ENCODE results near the gene CCL25. TPM values are rescaled to one million over a fixed set of nuclear protein-coding genes. Genes with fewer than 3 reads are reported as not detected.
"Not testable (repeated sequence)": the region's sequence is repeated elsewhere in the genome, so short reads cannot be mapped to it uniquely, and the experiment has no call there.

Gene CCL25
- total RNA-seq, 1 experiment from 2014 or later: not detected

DNA sequence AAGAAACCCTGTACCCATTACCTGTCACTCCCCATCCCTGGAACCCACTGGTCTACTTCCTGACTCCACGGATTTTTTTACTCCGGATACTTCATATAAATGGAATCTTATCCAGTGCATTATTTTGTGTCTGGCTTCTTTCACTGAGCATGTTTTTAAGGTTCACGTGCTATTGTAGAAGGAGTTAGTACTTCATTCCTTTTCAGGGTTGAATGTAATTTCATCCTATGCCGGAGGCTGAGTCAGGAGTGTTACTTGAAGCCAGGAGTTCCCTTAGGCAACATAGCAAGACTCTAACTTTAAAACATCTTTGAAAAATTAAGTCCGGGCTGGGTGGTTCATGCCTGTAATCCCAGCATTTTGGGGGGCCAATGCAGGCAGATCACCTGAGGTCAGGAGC is 29.2 kb upstream of the CCL25 start:
- no peaks in the 10 kb centered on the region for H3K27me3 ChIP-seq (ENCODE audit: low read length)
- H3K9me2 ChIP-seq (replicated peaks; ENCODE audit: insufficient read depth, low read length): no peaks in the 10 kb centered on the region
- no peak overlapping the region for H3K27ac ChIP-seq (ENCODE audit: low read length)
- H3K9me3 ChIP-seq (ENCODE audit: low read length): no peaks in the 10 kb centered on the region
- no peak overlapping the region for H3K4me2 ChIP-seq (ENCODE audit: low read depth, low read length, poor library complexity, severe bottlenecking)
- no peaks in the 10 kb centered on the region for H4K20me1 ChIP-seq (ENCODE audit: insufficient read depth, low read depth, low read length)
- no peaks in the 10 kb centered on the region for H3K79me2 ChIP-seq (ENCODE audit: low read length)
- H2AFZ ChIP-seq (ENCODE audit: low read length): no peak overlapping the region
- no peak overlapping the region for H3K9ac ChIP-seq (ENCODE audit: low read length)
- DNase-seq: no peak
- H3K4me1 ChIP-seq (ENCODE audit: low read length): peaks cover 8% of the 10 kb centered on the region
- no peaks in the 10 kb centered on the region for H3K36me3 ChIP-seq (ENCODE audit: insufficient read depth, low read length)
- H3K4me3 ChIP-seq (ENCODE audit: low read length): no peak overlapping the region

DNA sequence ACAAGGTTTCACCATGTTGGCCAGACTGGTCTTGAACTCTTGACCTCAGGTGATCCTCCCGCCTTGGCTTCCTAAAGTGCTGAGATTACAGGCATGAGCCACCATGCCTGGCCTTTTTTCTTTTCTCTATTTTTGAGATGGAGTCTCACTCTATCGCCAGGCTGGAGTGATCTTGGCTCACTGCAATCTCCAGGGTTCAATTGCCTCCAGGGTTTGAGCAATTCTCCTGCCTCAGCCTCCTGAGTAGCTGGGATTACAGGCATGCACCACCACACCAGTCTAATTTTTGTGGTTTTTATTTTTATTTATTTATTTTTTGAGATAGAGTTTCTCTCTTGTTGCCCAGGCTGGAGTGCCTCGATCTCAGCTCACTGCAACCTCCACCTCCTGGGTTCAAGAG is 28.3 kb upstream of the CCL25 start:
- H2AFZ ChIP-seq (ENCODE audit: low read length); H3K36me3 ChIP-seq (ENCODE audit: insufficient read depth, low read length): not testable (repeated sequence)

DNA sequence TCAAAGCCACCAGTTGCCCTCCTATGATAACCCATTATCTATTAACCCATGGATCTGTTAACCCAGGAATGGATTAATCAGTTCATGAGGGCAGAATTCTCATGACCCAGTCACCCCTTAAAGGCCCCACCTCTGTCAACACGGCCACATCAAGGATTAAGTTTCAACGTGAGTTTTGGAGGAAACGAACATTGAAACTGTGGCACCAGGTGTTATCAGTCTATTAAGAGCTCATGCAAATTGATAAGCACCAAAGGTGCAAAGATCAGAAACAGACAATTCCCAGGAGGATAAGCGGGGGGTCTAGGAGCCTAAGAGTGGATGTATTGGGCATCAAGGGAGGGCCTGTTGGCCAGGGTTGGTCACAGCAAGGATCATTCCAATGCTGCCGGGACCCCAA is 27.2 kb upstream of the CCL25 start:
- Histone ChIP-seq H3K36me3 (ENCODE audit: insufficient read depth, low read length) (no peaks in the 10 kb centered on the region), H3K4me1 (ENCODE audit: low read length) (peaks cover 8% of the 10 kb centered on the region), H2AFZ (ENCODE audit: low read length) (no peak overlapping the region), H3K79me2 (ENCODE audit: low read length) (no peaks in the 10 kb centered on the region), H3K9me3 (ENCODE audit: low read length) (no peaks in the 10 kb centered on the region), H4K20me1 (ENCODE audit: insufficient read depth, low read depth, low read length) (no peaks in the 10 kb centered on the region), H3K9me2 (replicated peaks; ENCODE audit: insufficient read depth, low read length) (no peaks in the 10 kb centered on the region), H3K4me2 (ENCODE audit: low read depth, low read length, poor library complexity, severe bottlenecking) (peak overlapping the region; percentile 53), H3K27ac (ENCODE audit: low read length) (no peak overlapping the region), H3K27me3 (ENCODE audit: low read length) (no peaks in the 10 kb centered on the region), H3K9ac (ENCODE audit: low read length) (no peak overlapping the region), H3K4me3 (ENCODE audit: low read length) (no peak overlapping the region)
- peak; percentile 46 for DNase-seq

More for the DNA sequence above, 28.3 kb upstream of the CCL25 start:
- not testable (repeated sequence) for H3K9me3 ChIP-seq (ENCODE audit: low read length); H4K20me1 ChIP-seq (ENCODE audit: insufficient read depth, low read depth, low read length); H3K27me3 ChIP-seq (ENCODE audit: low read length); DNase-seq; H3K79me2 ChIP-seq (ENCODE audit: low read length); H3K4me2 ChIP-seq (ENCODE audit: low read depth, low read length, poor library complexity, severe bottlenecking); H3K27ac ChIP-seq (ENCODE audit: low read length); H3K4me3 ChIP-seq (ENCODE audit: low read length); H3K4me1 ChIP-seq (ENCODE audit: low read length); H3K9me2 ChIP-seq (replicated peaks; ENCODE audit: insufficient read depth, low read length); H3K9ac ChIP-seq (ENCODE audit: low read length)

DNA sequence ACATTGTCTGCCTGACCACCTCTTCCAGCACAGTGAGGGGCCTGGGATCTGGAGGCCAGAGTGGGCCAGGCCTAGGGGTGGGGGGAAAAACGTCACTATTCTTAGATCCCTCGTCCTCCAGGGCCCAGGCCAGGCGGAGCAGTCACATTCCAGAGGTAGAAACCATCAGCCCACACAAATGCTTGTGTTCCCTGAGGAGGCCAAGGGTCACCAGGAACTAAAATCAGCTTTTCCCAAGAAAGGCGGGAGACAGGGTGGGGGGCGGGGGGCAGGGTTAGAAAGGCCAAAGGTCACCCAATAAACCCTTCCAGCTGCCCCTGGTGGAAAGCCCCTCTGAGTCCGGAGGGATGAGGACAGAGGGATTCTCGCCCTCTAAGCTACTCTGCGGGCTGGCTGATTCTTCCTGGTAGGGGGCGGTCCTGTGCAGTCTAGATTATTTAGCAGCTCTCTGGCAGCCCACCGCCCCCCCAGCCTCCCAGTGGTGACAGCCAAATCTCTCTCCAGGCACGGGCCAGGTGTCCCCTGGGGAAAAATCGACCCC is 23.5 kb upstream of the CCL25 start:
- Histone ChIP-seq H3K27ac (ENCODE audit: low read length) (no peak overlapping the region), H3K79me2 (ENCODE audit: low read length) (no peaks in the 10 kb centered on the region), H3K9ac (ENCODE audit: low read length) (no peak overlapping the region), H3K4me3 (ENCODE audit: low read length) (no peak overlapping the region), H3K27me3 (ENCODE audit: low read length) (no peaks in the 10 kb centered on the region), H2AFZ (ENCODE audit: low read length) (no peak overlapping the region), H3K4me1 (ENCODE audit: low read length) (peaks cover 8% of the 10 kb centered on the region), H3K36me3 (ENCODE audit: insufficient read depth, low read length) (no peaks in the 10 kb centered on the region), H4K20me1 (ENCODE audit: insufficient read depth, low read depth, low read length) (no peaks in the 10 kb centered on the region), H3K9me3 (ENCODE audit: low read length) (no peaks in the 10 kb centered on the region), H3K9me2 (replicated peaks; ENCODE audit: insufficient read depth, low read length) (no peaks in the 10 kb centered on the region), H3K4me2 (ENCODE audit: low read depth, low read length, poor library complexity, severe bottlenecking) (no peak overlapping the region)
- DNase-seq: peak; percentile 28

DNA sequence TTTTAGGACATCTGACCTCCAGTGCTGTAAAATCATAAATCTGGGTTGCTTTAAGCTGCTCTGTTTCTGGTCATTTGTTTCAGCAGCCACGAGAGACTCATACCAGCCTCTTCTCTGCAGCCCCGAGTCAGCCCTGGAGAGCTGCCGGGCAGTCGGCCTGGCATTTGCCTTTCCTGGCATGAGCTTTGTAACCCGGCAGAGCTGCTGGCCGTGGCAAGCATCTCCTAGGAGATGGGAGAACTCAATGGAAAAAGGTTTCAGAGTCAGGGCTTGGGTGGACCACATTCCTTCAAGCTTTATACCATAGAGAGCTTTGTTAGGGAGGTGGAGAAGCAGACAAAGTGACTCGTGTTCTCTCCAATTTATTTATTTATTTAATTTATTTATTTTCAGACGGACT is 21.6 kb upstream of the CCL25 start:
- H3K9ac ChIP-seq (ENCODE audit: low read length): no peak overlapping the region
- DNase-seq: peak; percentile 30
- H3K4me2 ChIP-seq (ENCODE audit: low read depth, low read length, poor library complexity, severe bottlenecking): no peak overlapping the region

DNA sequence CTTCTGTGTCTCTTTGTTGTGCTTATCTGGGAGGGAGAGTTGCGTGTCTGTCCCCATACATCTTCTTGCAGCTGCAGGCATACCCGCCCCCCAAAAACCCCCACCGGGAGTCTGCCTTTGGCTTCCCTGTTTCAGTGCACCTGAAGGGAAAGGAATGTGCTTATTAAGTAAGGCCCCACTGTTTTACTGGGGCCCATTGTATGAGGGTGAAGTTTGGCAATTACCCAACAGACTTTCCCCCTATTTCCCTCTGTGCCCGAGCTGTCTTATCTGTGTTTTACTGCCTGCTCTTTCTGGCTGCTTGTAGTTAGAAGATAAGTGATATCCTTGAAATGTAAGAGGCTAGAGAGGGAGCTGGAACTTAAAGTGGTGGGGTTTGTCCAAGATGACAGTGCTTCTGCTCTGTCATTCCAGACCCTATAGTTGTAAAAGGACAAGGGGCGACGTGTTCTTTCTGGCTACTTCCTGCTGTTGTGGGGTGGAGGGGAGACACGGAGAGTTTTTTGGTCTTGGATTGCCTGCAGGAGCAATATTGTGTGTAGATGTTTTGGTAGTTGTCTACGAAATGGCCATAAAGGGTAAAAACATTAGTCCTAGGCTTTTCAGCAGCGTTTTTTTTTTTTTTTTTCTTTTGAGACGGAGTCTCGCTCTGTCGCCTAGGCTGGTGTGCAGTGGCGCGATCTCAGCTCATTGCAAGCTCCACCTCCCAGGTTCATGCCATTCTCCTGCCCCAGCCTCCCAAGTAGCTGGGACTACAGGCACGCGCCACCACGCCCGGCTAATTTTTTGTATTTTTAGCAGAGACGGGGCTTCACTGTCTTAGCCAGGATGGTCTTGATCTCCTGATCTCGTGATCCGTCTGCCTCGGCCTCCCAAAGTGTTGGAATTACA is 19.0 kb upstream of the CCL25 start:
- not testable (repeated sequence) for H3K4me1 ChIP-seq (ENCODE audit: low read length)

More for the DNA sequence above, 21.6 kb upstream of the CCL25 start:
- H3K4me3 ChIP-seq (ENCODE audit: low read length): no peak overlapping the region
- no peaks in the 10 kb centered on the region for H3K79me2 ChIP-seq (ENCODE audit: low read length)
- H3K4me1 ChIP-seq (ENCODE audit: low read length): no peaks in the 10 kb centered on the region
- no peaks in the 10 kb centered on the region for H4K20me1 ChIP-seq (ENCODE audit: insufficient read depth, low read depth, low read length)
- H3K27ac ChIP-seq (ENCODE audit: low read length): no peak overlapping the region
- no peaks in the 10 kb centered on the region for H3K9me3 ChIP-seq (ENCODE audit: low read length)
- no peak overlapping the region for H2AFZ ChIP-seq (ENCODE audit: low read length)
- H3K27me3 ChIP-seq (ENCODE audit: low read length): no peaks in the 10 kb centered on the region
- H3K9me2 ChIP-seq (replicated peaks; ENCODE audit: insufficient read depth, low read length): no peaks in the 10 kb centered on the region
- no peaks in the 10 kb centered on the region for H3K36me3 ChIP-seq (ENCODE audit: insufficient read depth, low read length)

DNA sequence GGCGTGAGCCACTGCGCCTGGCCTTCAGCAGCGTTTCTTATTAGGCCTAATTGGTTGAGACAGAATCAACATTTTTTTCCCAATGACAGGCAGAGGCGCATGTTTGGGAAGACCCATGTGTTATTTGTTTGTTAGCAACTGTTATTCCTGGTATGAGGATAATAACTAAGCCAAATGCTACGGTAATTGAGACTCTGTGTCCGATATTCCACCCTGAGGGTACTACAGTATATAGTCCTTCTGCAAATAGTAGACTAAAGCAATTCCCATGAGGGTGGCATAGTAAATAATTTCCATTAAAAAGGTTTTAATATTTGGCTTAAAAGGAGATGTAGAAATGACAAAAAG is 18.4 kb upstream of the CCL25 start:
- Histone ChIP-seq H3K9me3 (ENCODE audit: low read length) (no peaks in the 10 kb centered on the region), H3K9me2 (replicated peaks; ENCODE audit: insufficient read depth, low read length) (no peaks in the 10 kb centered on the region), H3K4me2 (ENCODE audit: low read depth, low read length, poor library complexity, severe bottlenecking) (no peak overlapping the region), H3K9ac (ENCODE audit: low read length) (no peak overlapping the region), H3K27me3 (ENCODE audit: low read length) (no peaks in the 10 kb centered on the region), H3K4me1 (ENCODE audit: low read length) (no peaks in the 10 kb centered on the region), H3K79me2 (ENCODE audit: low read length) (no peaks in the 10 kb centered on the region), H3K27ac (ENCODE audit: low read length) (no peak overlapping the region), H4K20me1 (ENCODE audit: insufficient read depth, low read depth, low read length) (no peaks in the 10 kb centered on the region), H3K4me3 (ENCODE audit: low read length) (no peak overlapping the region), H2AFZ (ENCODE audit: low read length) (no peak overlapping the region), H3K36me3 (ENCODE audit: insufficient read depth, low read length) (no peaks in the 10 kb centered on the region)
- no peak for DNase-seq

More for the DNA sequence above, 19.0 kb upstream of the CCL25 start:
- not testable (repeated sequence) for H4K20me1 ChIP-seq (ENCODE audit: insufficient read depth, low read depth, low read length); H3K4me2 ChIP-seq (ENCODE audit: low read depth, low read length, poor library complexity, severe bottlenecking); H3K27me3 ChIP-seq (ENCODE audit: low read length); H3K27ac ChIP-seq (ENCODE audit: low read length); H2AFZ ChIP-seq (ENCODE audit: low read length); H3K9me3 ChIP-seq (ENCODE audit: low read length); H3K36me3 ChIP-seq (ENCODE audit: insufficient read depth, low read length); H3K9ac ChIP-seq (ENCODE audit: low read length); H3K79me2 ChIP-seq (ENCODE audit: low read length); H3K4me3 ChIP-seq (ENCODE audit: low read length); DNase-seq; H3K9me2 ChIP-seq (replicated peaks; ENCODE audit: insufficient read depth, low read length)

DNA sequence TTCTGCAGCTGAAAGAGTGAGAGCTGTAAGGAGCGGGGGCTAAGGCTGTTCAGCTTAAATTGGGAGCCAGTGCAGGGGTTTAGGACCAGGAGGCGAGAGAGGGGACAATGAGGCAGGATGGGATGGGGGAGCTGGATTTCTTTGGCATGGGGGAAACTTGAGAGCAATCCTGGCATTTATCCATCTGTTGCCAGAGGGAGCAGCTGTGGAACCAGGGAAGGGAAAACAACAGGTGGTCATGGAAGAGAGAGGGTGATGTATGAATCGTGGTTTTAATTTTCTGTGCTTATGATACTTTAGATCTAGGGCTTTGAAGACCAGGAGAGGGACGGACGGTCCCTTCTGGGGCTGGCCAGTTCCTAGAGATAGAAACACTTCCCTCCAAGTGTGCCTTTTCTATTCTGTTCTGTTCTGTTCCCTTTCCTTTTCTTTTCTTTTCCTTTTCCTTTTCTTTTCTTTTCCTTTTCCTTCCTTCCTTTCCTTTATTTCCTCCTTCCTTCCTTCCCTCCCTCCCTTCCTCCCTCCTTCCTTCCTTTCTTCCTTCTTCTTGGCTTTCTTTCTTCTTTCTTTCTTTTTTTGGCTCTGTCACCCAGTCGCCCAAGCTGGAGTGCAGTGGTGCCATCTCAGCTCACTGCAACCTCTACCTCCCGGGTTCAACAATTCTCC is 16.0 kb upstream of the CCL25 start:
- Histone ChIP-seq H3K79me2 (ENCODE audit: low read length) (no peaks in the 10 kb centered on the region), H3K4me2 (ENCODE audit: low read depth, low read length, poor library complexity, severe bottlenecking) (no peak overlapping the region), H3K4me3 (ENCODE audit: low read length) (no peak overlapping the region), H4K20me1 (ENCODE audit: insufficient read depth, low read depth, low read length) (no peaks in the 10 kb centered on the region), H3K4me1 (ENCODE audit: low read length) (no peaks in the 10 kb centered on the region), H3K27me3 (ENCODE audit: low read length) (no peaks in the 10 kb centered on the region), H3K9me2 (replicated peaks; ENCODE audit: insufficient read depth, low read length) (no peaks in the 10 kb centered on the region), H3K9ac (ENCODE audit: low read length) (no peak overlapping the region), H3K27ac (ENCODE audit: low read length) (no peak overlapping the region), H3K9me3 (ENCODE audit: low read length) (no peaks in the 10 kb centered on the region), H3K36me3 (ENCODE audit: insufficient read depth, low read length) (no peaks in the 10 kb centered on the region), H2AFZ (ENCODE audit: low read length) (no peak overlapping the region)
- no peak for DNase-seq
